GM18517 (cell line): ENCODE data around the gene BMAL1.
A peak's percentile ranks its signal among the peaks of the same experiment; 100 is the strongest.

Source experiments
- ATAC-seq: cut with Tn5 transposase; IDR thresholded peaks from one replicate; pipeline ENCODE4 v1.9.1; 2021; ENCODE audit warnings: mild to moderate bottlenecking, moderate library complexity; ENCODE audit not compliant: unreplicated experiment

BMAL1 gene

DNA sequence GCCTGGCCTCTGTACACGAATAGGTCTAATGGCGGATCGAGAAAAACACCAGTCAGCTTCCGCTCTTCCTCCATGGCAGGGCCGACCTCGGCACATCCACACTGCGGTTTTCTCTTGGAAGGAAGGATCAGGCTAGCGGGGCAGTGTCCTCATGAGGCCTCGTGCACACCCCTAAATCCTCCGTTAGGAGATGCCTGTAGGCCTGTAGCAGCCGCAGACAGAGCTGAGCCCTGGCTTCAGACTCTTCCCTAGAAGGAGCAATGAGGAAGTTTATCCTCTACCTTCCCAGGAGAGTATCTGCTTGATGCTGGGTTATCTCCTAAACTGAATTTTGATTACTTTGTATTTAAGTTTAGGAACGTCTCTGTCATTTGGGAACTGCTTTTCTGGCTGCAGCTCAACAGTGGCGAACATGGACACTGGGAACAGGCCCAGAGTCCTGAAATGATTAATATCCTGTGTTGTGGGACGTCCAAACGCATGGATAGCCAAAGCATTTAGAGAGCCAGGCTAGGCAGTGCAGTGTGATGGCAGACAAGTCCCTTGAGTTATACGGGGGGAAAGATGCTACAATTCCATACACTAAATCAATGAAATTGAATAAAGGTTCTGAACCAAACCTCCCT is 16.5 kb upstream of the BMAL1 start:
- no peak for ATAC-seq

DNA sequence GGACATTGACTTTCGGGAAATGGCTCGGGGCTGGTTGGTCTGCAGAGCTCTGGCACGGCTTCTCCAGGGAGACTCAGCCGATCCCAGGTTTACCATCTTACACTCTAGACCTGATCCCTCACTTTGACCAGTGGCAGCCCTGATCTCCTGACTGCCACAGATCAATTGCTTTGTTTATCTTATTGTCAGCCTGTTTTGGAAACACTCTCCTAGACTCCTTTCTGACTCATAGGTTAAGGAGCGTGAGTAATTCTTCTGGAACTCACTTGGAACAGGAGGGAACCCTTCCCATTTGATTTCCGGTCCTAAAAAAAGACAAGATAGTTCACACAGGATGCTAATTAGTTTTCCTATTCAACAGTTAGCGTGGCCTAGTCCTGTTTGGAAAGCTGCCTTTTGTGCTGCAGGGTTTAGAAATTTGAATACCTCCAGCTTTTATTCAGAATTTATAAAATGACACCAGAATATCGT is 16.0 kb upstream of the BMAL1 start:
- no peak for ATAC-seq

DNA sequence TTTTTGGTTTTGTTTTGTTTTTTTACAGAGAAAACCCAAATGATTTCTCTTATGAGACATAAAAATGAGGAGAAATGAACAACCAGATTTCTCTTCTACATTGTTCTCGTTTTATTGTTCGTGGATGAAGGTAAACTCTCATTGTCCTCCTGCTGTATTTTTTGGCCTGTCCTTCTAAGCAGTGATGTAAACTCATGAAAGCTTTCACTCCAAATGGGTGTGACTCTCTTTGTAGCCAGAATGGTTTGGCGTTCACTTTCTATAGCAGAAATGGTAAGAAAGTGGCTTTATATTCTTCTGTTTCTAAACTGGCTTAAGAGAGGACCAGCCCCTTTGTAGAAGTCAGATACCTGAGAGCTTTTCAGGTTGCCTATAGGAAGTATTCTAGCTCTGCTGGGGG is 15.5 kb upstream of the BMAL1 start:
- ATAC-seq, result no peak

DNA sequence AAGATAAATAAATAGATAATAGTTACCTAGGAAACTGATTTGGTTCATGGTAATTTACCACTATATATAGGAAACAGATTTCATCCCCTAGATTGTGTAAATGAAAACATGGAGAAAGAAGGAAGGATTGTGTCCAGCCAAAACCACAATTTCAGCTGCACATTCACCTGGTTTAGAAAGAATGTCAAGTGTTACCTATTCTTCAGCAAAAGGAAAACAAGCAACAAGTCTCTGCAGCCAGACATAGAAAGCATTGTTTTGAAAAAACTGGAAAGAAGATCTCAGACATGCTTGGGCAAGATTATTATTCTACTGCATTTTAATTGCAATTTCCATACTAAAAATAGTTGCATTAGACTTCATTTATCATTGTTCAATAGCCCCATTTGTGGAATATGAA is 8.8 kb upstream of the BMAL1 start:
- no peak for ATAC-seq

DNA sequence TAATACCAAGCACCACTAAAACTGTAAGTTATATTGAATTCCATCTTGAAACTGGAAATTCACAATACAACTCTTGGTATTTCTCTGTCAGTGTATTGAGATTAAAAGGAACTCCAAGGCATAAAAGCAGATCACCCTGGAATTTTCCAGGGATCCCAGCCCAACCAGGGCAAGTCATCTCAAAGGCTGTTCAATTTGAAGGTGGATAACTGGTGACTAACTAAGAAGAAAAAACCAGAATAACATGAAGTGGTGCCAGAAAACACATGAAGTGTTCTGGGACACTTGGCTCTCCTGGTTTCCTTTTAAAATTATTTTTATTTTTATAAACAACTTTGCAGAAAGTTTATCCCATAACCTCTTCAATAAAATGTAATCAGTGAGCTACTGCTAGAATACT is 7.8 kb upstream of the BMAL1 start:
- no peak for ATAC-seq

DNA sequence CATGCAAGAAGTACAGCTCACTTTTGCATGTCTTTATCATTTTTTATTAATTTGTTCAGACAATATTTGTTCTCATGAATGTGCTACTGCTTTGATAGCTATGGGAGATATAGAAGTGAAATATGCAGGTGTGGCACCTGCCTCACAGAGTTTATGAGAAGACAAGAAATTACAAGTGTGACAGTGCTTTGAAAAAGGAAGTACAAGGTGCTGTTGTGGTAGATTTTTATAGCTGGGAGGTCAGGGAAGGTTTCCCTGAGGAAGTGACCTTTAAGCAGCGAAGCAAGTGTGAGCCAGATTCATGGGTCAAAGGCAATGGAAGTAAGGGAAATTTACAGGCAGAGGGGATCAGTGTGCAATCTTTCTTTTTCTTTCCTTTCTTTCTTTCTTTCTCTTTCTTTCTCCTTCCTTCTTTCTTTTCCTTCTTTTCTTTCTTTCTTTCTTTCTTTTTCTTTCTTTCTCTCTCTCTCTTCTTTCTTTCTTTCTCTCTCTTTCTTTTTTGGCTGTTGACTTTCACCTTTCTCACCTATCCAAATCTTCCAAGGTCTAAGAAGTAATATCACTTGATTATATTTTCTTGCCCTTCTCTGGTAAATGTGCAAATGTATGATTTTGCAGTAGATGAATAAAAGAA is 6.4 kb upstream of the BMAL1 start:
- ATAC-seq, result no peak

DNA sequence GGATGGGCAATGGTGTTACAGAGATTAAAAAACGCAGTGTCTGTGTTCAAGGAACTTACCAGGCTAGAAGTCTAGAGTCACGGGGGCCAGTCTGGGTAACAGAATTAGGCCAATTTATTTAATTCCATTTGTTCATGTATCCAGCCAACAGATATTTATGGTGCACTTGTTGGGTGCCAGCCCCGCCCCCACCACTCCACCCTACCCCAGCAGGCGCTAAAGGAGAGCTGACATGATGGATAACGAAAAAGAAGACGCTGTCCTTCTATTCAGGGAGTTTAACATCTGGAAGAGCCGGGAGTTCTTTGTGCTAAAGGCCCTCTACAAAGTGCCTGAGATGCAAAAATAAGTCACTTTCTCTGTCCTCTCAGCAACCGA is 1.1 kb upstream of the BMAL1 start:
- no peak for ATAC-seq

DNA sequence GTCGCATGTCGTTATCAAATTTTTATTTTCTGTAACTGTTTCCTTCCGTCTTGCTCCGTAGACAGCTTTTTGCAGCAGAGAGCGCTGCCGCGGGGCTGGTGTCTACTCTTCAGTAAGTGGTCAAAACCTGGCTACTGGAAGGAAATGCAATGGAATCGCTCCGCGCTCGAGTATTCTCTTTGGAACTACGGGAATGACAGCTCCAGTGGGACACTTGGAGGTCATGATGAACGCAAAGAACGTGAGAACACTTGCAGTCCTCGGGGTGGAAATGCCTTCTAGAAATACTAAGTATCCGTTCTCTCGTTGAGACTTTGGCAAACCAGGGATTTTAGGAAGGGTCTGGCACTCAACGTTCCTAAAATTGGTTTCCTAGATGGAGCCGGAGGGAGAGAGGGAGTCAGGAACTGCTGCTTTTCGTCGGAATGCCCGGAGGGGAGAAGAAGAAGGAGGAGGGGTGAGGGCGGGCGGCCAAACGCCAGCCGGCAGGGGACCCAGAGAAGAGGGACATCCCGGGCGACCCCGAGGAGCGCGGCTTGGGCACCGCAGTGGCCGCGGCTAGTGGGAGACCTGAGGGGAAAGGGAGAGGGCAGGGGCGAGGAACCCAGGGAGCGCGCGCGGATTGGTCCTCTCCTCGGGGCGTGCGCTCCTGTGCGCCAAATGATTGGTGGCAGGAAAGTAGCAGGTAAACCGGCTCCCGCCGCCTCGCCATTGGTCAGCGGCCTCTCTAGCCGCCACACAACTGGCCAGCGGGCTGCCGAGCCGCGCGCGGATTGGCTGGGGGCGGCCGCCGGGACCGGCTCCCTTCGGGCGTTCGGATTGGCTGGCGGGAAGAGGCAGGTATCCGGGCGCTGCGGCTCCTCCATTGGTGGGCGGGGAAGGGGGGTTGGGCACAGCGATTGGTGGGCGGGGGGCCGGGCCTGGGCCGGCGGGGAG is 490 bp upstream of the BMAL1 start:
- peak; percentile 85 for ATAC-seq

DNA sequence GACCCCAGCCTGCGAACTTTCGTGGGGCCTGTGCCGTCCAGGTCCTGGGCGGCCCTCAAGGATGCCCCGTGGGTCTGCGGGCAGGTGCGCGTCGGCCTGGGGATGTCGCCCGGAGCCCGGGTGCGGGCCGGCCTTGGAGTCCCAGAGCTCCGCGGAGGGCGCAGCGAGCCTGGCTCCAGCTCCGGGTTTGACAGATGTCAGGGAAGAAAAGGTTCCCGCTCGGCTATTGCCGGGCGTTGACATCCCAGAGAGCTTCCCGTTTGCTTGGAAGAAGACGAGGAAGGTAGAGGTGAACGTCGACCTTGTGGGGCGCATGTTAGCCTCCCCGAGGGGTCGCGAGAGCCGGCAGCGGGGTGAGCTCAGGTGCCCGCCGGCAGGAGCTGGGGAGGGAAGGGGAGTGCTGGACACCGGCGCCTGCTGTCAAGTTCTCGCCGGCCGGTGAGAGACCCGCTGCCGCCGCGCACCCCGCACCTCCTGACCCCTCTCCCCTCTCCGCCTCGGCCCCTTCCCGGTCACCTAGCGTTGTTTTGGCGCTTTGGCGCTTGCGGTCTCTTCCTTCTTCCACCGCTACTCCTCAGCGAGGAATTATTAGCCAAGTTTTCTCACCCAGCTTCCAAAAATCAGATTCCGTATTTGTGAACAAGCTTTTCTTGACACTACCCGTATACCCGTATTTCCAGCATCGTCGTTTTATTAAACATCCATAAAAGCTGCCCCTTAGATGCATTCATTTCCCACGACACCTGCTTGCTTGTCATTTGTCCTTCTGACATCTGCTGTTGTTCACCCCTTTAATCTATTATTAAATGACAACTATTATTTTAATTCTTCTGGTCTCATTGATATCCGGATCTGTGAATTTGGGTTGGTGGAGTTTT is 1.3 kb downstream of the BMAL1 start:
- ATAC-seq, result peak; percentile 9

DNA sequence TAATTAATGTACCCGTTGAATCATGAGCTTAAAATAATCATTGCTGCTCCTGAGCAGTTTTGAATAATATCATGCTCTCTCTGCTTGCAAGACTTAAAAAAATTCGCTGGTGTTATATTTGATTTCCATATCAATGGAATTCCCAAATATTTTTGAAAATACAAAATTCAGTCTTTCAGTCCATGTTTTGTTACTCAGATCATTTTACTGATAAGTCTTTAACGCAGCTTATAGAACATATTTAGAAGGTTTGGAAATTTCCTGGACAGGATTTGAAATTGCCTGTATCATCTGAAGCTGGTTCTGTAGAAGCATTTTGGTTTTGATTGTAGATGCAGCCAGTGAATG is 1.9 kb downstream of the BMAL1 start:
- ATAC-seq, result no peak

DNA sequence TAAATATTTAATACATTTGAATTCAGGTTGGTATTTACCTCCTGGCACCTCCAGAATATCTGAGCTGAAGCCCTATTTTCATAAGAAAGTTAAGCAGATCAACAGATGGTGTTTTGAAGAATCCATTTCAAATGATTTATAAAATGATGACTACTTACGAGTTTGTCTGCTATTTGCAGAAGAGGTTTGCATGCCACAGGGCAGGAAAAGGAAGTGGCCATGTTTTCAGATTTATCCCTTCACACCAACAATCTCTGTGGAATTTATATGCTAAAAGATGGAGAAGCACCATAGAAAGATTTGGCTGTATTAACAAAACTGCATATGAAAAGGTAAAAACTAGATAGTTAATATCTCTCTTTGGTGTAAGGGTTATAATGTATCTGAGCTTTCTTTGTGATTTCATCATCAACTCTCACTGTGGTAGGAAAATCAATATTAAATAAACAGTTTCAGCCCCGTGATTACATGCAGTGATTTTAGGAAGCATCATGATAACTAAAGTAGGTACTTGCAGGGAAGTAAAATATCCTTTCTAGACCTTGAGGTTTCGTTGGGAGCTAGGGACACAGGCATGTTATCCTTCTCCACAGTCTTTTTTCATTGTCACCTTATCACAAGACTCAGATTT is 2.6 kb downstream of the BMAL1 start:
- no peak for ATAC-seq

DNA sequence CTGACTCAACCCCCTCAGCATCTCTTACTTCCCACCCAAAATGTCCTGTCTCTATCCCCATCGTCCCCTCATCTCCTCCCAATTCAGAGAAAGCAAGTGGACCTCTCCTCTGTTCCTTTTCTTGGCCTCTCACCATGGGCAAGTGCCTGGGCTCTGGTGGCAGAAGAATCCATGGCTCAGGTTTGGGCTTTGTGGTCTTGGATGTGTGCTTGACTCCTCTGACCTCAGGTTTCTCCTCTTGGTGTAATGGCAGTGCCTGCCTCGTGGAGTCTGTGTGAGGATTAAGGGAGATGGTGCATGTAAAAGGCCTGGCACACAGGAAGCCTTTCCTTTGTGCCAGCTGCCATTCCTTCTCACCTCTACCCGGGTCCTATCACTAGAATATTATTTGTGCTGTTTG is 3.2 kb downstream of the BMAL1 start:
- no peak for ATAC-seq

DNA sequence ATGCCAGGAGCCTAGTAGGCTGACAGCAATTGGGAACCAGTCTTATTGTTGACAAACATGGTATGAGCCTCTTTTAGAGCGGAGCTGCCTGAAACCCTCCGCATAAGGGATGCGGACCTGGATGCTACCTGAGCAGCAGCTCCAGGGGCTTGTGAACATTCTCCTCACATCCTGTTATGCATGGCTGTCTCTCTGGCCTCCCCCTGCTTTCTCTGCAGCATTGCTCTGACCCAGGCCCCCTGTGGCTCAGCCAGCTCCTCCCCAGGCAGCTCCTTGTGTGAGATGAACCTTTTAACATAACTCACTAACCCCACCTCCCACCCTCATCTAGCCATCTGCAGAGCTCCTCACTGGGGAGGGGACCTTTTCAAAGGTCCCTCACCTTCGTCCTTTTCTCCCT is 6.0 kb downstream of the BMAL1 start:
- no peak for ATAC-seq

DNA sequence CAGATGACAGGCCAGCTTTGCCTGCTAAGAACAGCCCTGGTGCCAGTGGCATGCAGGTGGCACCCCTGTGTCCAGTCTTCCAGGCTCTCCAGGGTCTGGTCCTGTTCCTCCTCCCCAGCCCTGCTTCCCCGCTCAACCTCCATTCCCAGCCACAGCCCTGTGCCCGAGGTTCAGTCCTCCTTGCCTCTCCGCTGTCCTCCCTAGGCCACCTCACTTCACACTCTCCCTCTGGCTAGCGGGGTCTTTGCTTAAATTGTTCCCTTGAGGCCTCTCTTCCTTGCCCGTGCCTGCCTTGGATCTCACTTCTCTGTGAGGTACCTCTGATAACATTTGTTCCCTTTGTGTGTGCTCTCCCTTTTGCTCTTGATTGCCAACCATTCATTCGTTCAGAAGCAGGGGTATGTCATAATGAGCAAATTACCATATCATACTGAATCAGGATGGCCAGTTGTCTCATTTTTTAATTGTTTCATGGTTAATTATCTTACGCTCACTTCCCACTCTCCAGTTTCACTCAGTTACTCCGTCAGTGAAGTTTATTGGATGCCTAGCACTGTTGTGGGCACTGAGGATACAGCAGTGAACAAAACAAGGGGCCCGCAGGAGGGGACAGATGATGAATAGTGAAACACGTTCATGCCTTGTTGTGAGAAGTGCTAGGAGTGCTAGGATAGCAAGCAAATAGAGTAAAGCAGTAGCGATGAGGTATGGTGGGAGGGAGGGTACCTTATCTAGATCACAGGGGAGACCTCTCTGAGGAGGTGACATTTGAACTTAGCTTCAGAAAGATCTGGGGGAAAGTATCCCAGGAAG is 7.4 kb downstream of the BMAL1 start:
- ATAC-seq, result no peak

DNA sequence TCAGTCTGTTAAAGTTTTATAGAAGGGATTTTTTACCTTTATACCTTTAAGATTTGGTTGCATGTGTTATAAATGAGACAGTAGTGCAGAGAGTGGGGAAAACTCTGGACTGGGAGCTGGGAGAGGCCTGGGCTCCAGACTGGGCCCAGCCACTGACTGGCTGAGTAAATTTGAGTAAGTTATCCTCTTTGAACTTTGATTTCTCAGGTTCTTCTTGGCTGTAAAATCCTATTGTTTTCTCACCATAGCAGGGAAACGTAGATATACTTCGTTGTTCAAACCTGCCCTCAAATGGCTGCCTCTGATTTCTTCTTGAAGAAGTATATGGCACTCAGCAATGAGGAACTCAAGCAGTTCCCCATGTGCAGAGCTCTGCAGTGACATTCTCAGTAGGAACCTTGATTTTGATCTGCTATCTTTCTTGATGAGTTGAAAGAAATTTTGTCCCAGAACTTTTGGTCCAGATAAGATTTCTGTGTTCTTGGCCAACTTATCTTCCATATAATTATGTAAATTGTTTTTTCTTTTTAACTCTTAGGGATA is 8.8 kb downstream of the BMAL1 start:
- no peak for ATAC-seq

DNA sequence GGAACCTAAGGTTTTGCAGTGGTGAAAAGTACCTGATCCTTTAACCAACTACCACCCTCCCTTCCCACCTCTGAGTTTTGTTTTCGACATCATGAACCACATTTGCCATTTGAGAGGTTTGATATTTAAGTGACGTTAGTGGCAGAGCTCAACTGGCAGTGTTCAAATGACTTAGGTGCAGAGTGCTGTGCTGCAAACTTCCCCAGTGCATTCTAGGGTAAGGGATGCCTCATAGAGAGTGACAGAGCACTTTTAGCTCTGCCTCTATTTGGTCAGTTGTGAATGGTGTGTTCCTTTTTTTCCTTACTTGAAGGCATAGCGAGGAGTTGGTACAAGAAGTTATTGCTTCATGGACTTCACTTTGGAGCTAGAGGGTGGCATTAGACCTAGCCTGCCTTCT is 9.4 kb downstream of the BMAL1 start:
- ATAC-seq, result no peak

DNA sequence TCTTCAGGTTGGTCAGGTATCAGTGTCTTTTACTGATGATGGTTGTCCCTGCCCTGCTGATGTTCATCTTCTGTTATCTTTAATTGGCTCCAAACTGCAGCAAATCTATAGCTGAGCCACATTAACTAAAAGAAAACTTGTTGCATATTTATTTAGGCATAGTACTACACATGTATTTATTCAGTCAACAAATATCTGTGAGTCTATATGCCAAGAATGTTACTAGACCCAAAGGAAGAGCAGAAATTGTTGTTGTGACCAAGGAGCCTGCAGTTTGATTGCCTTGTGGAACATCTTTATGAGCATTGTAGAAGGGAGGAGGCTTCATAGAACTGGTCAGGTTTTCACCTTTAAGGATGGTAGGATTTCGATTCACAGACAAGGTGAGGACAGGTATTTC is 10.1 kb downstream of the BMAL1 start:
- no peak for ATAC-seq

DNA sequence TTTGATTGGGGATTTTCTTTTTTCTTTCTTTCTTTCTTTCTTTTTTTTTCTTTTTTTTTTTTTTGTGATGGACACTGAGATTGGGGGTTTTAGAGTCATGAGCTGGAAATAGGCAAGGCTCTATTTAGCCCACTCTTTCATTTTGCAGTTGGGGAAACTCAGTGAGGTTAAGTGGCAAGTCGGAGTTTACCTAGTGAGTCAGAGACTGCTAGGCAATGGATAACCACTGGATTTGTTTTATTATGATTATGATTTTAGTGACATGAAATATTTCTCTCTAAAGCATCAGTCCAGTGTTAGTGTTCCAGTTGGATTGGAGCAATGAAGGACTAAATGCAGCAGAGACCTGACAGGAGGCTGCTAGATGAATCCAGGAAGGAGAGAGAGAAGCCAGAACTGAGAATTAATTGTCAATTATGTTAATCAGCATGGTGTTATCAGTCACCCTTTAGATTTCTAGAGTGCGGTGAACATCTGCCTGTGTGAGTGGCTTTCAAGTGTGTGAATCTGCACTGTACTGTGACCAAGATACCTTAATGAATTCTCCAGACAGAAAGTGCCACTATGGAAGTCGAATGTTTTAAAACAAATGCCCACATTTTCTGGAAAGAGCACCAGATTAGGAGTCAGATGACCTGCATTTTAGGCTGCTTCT is 10.9 kb downstream of the BMAL1 start:
- no peak for ATAC-seq

DNA sequence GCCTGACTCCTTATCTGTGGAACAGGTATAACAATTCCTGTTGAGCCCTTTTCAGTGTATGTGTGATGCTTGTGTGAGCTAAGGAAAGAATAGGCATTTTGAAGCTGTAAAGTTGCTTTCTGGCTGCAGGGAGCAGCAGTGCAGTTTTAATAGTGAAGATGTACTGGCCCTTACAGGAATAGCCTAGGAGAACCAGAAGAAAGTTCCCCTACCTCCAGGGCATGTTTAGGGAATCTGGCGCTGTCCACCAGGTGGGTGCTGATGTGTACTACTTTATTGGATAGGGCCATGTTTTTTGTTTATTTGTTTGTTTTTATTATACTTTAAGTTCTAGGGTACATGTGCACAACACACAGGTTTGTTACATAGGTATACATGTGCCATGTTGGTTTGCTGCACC is 11.5 kb downstream of the BMAL1 start:
- no peak for ATAC-seq
